Measurements from ENCODE around the gene RMND1.

Gene RMND1

GRCh38 chr6:151377095-151377494 lies 74.8 kb downstream of the RMND1 start:
- H4K20me1 ChIP-seq (ENCODE audit: insufficient read depth, low read length): no peaks in the 10 kb centered on the region
- no peak overlapping the region for H3K27ac ChIP-seq (ENCODE audit: low read depth, low read length, poor library complexity, severe bottlenecking)
- H3K9ac ChIP-seq (ENCODE audit: low read length): no peak overlapping the region
- peaks cover 76% of the 10 kb centered on the region for H3K79me2 ChIP-seq (ENCODE audit: insufficient read depth, low read length)
- H3K4me1 ChIP-seq (ENCODE audit: insufficient read depth, low read length, severe bottlenecking): peaks cover 23% of the 10 kb centered on the region
- H3K4me3 ChIP-seq (ENCODE audit: low read depth, low read length, poor library complexity, severe bottlenecking): no peak overlapping the region
- H3F3A ChIP-seq (ENCODE audit: insufficient read depth, low read length): no peaks in the 10 kb centered on the region
- no peaks in the 10 kb centered on the region for H3K27me3 ChIP-seq (ENCODE audit: insufficient read depth, low read length)
- TF ChIP-seq, protein P1, sequence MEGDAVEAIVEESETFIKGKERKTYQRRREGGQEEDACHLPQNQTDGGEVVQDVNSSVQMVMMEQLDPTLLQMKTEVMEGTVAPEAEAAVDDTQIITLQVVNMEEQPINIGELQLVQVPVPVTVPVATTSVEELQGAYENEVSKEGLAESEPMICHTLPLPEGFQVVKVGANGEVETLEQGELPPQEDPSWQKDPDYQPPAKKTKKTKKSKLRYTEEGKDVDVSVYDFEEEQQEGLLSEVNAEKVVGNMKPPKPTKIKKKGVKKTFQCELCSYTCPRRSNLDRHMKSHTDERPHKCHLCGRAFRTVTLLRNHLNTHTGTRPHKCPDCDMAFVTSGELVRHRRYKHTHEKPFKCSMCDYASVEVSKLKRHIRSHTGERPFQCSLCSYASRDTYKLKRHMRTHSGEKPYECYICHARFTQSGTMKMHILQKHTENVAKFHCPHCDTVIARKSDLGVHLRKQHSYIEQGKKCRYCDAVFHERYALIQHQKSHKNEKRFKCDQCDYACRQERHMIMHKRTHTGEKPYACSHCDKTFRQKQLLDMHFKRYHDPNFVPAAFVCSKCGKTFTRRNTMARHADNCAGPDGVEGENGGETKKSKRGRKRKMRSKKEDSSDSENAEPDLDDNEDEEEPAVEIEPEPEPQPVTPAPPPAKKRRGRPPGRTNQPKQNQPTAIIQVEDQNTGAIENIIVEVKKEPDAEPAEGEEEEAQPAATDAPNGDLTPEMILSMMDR (IDR thresholded peaks at IDR 0.05; ENCODE audit: low read length): no peak
- no peak for TF ChIP-seq EZH2 (IDR thresholded peaks at IDR 0.05; ENCODE audit: borderline replicate concordance, low read length)
- no peaks in the 10 kb centered on the region; the same call in 1 of the 2 replicates for H3K9me3 ChIP-seq (ENCODE audit: low read length)
- H3K4me2 ChIP-seq (ENCODE audit: low read length): no peak overlapping the region
- H3K9me2 ChIP-seq (ENCODE audit: low read depth, low read length): no peaks in the 10 kb centered on the region
- H2AFZ ChIP-seq (ENCODE audit: low read length): no peak overlapping the region
- peaks cover 9% of the 10 kb centered on the region for H3K36me3 ChIP-seq (ENCODE audit: insufficient read depth, low read length)

DNA sequence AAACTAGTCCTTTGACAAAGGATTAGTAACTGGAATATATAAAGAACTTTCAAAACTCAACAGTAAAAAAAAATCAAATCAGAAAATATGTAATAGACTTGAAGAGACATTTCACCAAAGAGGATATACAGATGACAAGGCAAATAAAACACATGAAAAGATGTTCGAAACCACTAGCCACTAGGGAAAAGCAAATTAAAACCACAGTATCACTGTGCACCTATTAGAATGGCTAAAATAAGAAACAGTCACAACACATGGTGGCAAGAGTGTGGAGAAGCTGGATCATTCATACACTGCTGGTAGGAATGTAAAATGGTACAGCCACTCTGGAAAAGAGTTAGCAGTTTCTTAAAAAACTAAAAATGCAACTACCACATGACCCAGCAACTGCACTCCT lies 75.5 kb downstream of the RMND1 start:
- Histone ChIP-seq H3K4me1 (ENCODE audit: insufficient read depth, low read length, severe bottlenecking) (peaks cover 23% of the 10 kb centered on the region), H3K79me2 (ENCODE audit: insufficient read depth, low read length) (peaks cover 69% of the 10 kb centered on the region), H4K20me1 (ENCODE audit: insufficient read depth, low read length) (no peaks in the 10 kb centered on the region), H2AFZ (ENCODE audit: low read length) (no peak overlapping the region), H3F3A (ENCODE audit: insufficient read depth, low read length) (no peaks in the 10 kb centered on the region), H3K27me3 (ENCODE audit: insufficient read depth, low read length) (no peaks in the 10 kb centered on the region), H3K36me3 (ENCODE audit: insufficient read depth, low read length) (peaks cover 16% of the 10 kb centered on the region), H3K4me3 (ENCODE audit: low read depth, low read length, poor library complexity, severe bottlenecking) (no peak overlapping the region), H3K9ac (ENCODE audit: low read length) (no peak overlapping the region), H3K9me2 (ENCODE audit: low read depth, low read length) (no peaks in the 10 kb centered on the region), H3K9me3 (ENCODE audit: low read length) (no peaks in the 10 kb centered on the region; the same call in 1 of the 2 replicates), H3K4me2 (ENCODE audit: low read length) (no peak overlapping the region), H3K27ac (ENCODE audit: low read depth, low read length, poor library complexity, severe bottlenecking) (no peak overlapping the region)
- TF ChIP-seq, protein P1 (IDR thresholded peaks at IDR 0.05; ENCODE audit: low read length): no peak
- TF ChIP-seq EZH2 (IDR thresholded peaks at IDR 0.05; ENCODE audit: borderline replicate concordance, low read length): no peak

- no peaks in the 10 kb centered on the region for H3F3A ChIP-seq (ENCODE audit: insufficient read depth, low read length)
- H3K9me2 ChIP-seq (ENCODE audit: low read depth, low read length): no peaks in the 10 kb centered on the region
- TF ChIP-seq, protein P1 (IDR thresholded peaks at IDR 0.05; ENCODE audit: low read length): no peak
- TF ChIP-seq EZH2 (IDR thresholded peaks at IDR 0.05; ENCODE audit: borderline replicate concordance, low read length): no peak
- no peak overlapping the region for H3K27ac ChIP-seq (ENCODE audit: low read depth, low read length, poor library complexity, severe bottlenecking)
- H3K79me2 ChIP-seq (ENCODE audit: insufficient read depth, low read length): peaks cover 67% of the 10 kb centered on the region
- H3K4me1 ChIP-seq (ENCODE audit: insufficient read depth, low read length, severe bottlenecking): peaks cover 21% of the 10 kb centered on the region
- peaks cover 22% of the 10 kb centered on the region for H3K36me3 ChIP-seq (ENCODE audit: insufficient read depth, low read length)
- H3K27me3 ChIP-seq (ENCODE audit: insufficient read depth, low read length): no peaks in the 10 kb centered on the region
- no peaks in the 10 kb centered on the region; the same call in 1 of the 2 replicates for H3K9me3 ChIP-seq (ENCODE audit: low read length)
- H2AFZ ChIP-seq (ENCODE audit: low read length): no peak overlapping the region
- H4K20me1 ChIP-seq (ENCODE audit: insufficient read depth, low read length): no peaks in the 10 kb centered on the region
- no peak overlapping the region for H3K4me3 ChIP-seq (ENCODE audit: low read depth, low read length, poor library complexity, severe bottlenecking)
- no peak overlapping the region for H3K9ac ChIP-seq (ENCODE audit: low read length)
- H3K4me2 ChIP-seq (ENCODE audit: low read length): no peak overlapping the region
Observed at GRCh38 chr6:151375833-151376232, 76.1 kb downstream of the RMND1 start.

Data from OCI-LY1 (cell line).